Measurements from ENCODE around the gene SYCP1.
"Not testable (repeated sequence)": the region's sequence is repeated elsewhere in the genome, so short reads cannot be mapped to it uniquely, and the experiment has no call there.

Gene SYCP1

GRCh38 chr1:114896795-114897194, 42.1 kb downstream of the SYCP1 start:
- TF ChIP-seq CTCF (IDR thresholded peaks at IDR 0.05) = no peak
- H3K27ac ChIP-seq = no peak overlapping the region
- no peak overlapping the region for H3K4me3 ChIP-seq
- DNase-seq (ENCODE audit: low spot score) = no peak

- H3K27ac ChIP-seq = no peak overlapping the region
- no peak for DNase-seq (ENCODE audit: low spot score)
- H3K4me3 ChIP-seq = peak overlapping the region; percentile 39
- no peak for TF ChIP-seq CTCF (IDR thresholded peaks at IDR 0.05)
Observed at GRCh38 chr1:114901814-114902213, 47.2 kb downstream of the SYCP1 start.

GRCh38 chr1:114902343-114902742, 47.7 kb downstream of the SYCP1 start:
- TF ChIP-seq CTCF (IDR thresholded peaks at IDR 0.05) = no peak
- DNase-seq (ENCODE audit: low spot score) = no peak
- peak overlapping the region; percentile 39 for H3K4me3 ChIP-seq
- no peak overlapping the region for H3K27ac ChIP-seq

GRCh38 chr1:114903480-114903879, 48.8 kb downstream of the SYCP1 start:
- H3K4me3 ChIP-seq = no peak overlapping the region
- DNase-seq (ENCODE audit: low spot score) = no peak
- no peak overlapping the region for H3K27ac ChIP-seq
- no peak for TF ChIP-seq CTCF (IDR thresholded peaks at IDR 0.05)

- not testable (repeated sequence) for H3K4me3 ChIP-seq; DNase-seq (ENCODE audit: low spot score); H3K27ac ChIP-seq
Observed at GRCh38 chr1:114915720-114916119, 61.1 kb downstream of the SYCP1 start.

GRCh38 chr1:114926607-114927006, 71.9 kb downstream of the SYCP1 start:
- DNase-seq (ENCODE audit: low spot score) = no peak
- no peak overlapping the region for H3K4me3 ChIP-seq
- no peak overlapping the region for H3K27ac ChIP-seq
- no peak for TF ChIP-seq CTCF (IDR thresholded peaks at IDR 0.05)

GRCh38 chr1:114927401-114927800, 72.7 kb downstream of the SYCP1 start:
- Histone ChIP-seq H3K27ac (no peak overlapping the region), H3K4me3 (no peak overlapping the region)
- TF ChIP-seq CTCF (IDR thresholded peaks at IDR 0.05) = no peak
- DNase-seq (ENCODE audit: low spot score) = no peak

GRCh38 chr1:114956570-114956969, 101.9 kb downstream of the SYCP1 start:
- Histone ChIP-seq H3K4me3 (no peak overlapping the region), H3K27ac (no peak overlapping the region)
- DNase-seq (ENCODE audit: low spot score) = no peak
- TF ChIP-seq CTCF (IDR thresholded peaks at IDR 0.05) = no peak
